Hepatocyte (in vitro differentiated cells): ENCODE data around the gene SUCLG2. TPM values are rescaled to one million over a fixed set of nuclear protein-coding genes. Genes with fewer than 3 reads are reported as not detected.

Experiments used
- DNase-seq: peaks from one replicate; pipeline ENCODE4 v3.0.0-alpha.2; 2016; ENCODE audit warnings: low spot score
- H2AFZ ChIP-seq: fragments of 200-600 bp; sonication (generic); 2 replicates; pipeline ENCODE4 v1.6.0; 2016; ENCODE audit warnings: antibody characterized with exemption, mild to moderate bottlenecking
- H3K27ac ChIP-seq: fragments of 200-600 bp; sonication (generic); 2 replicates; pipeline ENCODE4 v1.5.1; 2016; ENCODE audit warnings: mild to moderate bottlenecking
- H3K27me3 ChIP-seq: fragments of 200-600 bp; sonication (generic); 2 replicates; pipeline ENCODE4 v1.6.1; 2016
- H3K36me3 ChIP-seq: fragments of 200-600 bp; sonication (generic); replicated peaks from 2 replicates; pipeline ENCODE4 v1.5.1; 2016; ENCODE audit warnings: low read depth; ENCODE audit not compliant: insufficient read depth
- H3K4me1 ChIP-seq: fragments of 200-600 bp; sonication (generic); 2 replicates; pipeline ENCODE4 v1.5.1; 2016; ENCODE audit warnings: mild to moderate bottlenecking, moderate library complexity; ENCODE audit not compliant: insufficient read depth
- H3K4me2 ChIP-seq: fragments of 200-600 bp; sonication (generic); 2 replicates; pipeline ENCODE4 v1.6.0; 2016
- H3K4me3 ChIP-seq: fragments of 200-600 bp; sonication (generic); 2 replicates; pipeline ENCODE4 v1.5.1; 2016; ENCODE audit warnings: mild to moderate bottlenecking
- H3K79me2 ChIP-seq: fragments of 200-600 bp; sonication (generic); 2 replicates; pipeline ENCODE4 v1.6.0; 2017; ENCODE audit warnings: mild to moderate bottlenecking
- H3K9me2 ChIP-seq: fragments of 200-600 bp; sonication (generic); replicated peaks from 2 replicates; pipeline ENCODE4 v1.6.0; 2017; ENCODE audit warnings: mild to moderate bottlenecking; ENCODE audit not compliant: insufficient read depth
- H3K9me3 ChIP-seq: fragments of 200-600 bp; sonication (generic); 2 replicates; pipeline ENCODE4 v1.5.1; 2016; ENCODE audit warnings: low read depth, mild to moderate bottlenecking
- H4K20me1 ChIP-seq: fragments of 200-600 bp; sonication (generic); 2 replicates; pipeline ENCODE4 v1.6.0; 2016; ENCODE audit warnings: mild to moderate bottlenecking; ENCODE audit not compliant: insufficient read depth, poor library complexity, severe bottlenecking
- EZH2 ChIP-seq: fragments of 200-600 bp; sonication (generic); IDR thresholded peaks from 2 replicates; pipeline ENCODE4 v1.6.1; 2016; ENCODE audit warnings: antibody characterized with exemption, mild to moderate bottlenecking, borderline replicate concordance
- EZH2phosphoT487 ChIP-seq: fragments of 200-600 bp; sonication (generic); IDR thresholded peaks from one replicate; pipeline ENCODE4 v1.6.1; 2018; ENCODE audit warnings: antibody characterized with exemption, mild to moderate bottlenecking, low read depth, moderate library complexity; ENCODE audit not compliant: unreplicated experiment, severe bottlenecking
- WGBS: methylation state at CpG from one replicate; pipeline ENCODE4 v1.1.6; 2016; ENCODE audit warnings: low lambda C conversion rate; ENCODE audit errors: missing lambda C conversion rate; 5-methylcytosine and 5-hydroxymethylcytosine counted together
- polyA plus RNA-seq: library from polyadenylated mRNA; unstranded; fragments of >200 nt; fragmentation: Nextera tagmentation; extraction: Ambion mirVana; gene quantifications from 2 replicates; pipeline ENCODE4 v1.2.1, GENCODE V29; 2016
- total RNA-seq: library from RNA; depleted of rRNA; stranded (reverse); fragments of >200 nt; gene quantifications from 2 replicates; pipeline ENCODE4 v1.2.3, GENCODE V29; 2014
- TF ChIP-seq, protein P1 (sequence below): fragments of 200-600 bp; sonication (generic); IDR thresholded peaks from 2 replicates; pipeline ENCODE4 v1.5.1; 2016; ENCODE audit warnings: antibody characterized with exemption, mild to moderate bottlenecking; ENCODE audit not compliant: poor library complexity

SUCLG2 gene
- total and polyA plus RNA-seq, 2 experiments from 2014 or later: 58.0 to 94.2 TPM

DNA sequence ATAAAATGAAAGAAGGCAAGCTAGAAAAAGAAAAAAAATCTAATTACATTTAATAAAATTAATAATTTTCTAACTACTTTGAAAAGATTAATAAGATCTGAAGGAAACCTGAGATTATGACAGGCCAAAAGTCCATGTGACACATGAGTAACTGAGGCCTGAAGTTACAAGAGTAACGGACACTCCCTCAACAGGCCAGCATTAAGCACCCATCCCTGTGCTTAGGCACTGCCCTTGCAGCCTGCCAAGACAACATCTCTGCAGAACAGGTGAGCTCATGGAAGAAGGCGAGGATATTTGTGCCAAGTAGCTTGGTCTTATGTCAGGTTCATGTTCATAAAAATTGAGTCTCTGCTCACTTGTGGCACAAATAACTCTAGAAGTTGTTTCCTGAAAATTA lies 31.8 kb downstream of the SUCLG2 start:
- peaks cover 44% of the 10 kb centered on the region for H3K79me2 ChIP-seq
- TF ChIP-seq EZH2 (no peak), EZH2phosphoT487 (no peak)
- TF ChIP-seq, protein P1, sequence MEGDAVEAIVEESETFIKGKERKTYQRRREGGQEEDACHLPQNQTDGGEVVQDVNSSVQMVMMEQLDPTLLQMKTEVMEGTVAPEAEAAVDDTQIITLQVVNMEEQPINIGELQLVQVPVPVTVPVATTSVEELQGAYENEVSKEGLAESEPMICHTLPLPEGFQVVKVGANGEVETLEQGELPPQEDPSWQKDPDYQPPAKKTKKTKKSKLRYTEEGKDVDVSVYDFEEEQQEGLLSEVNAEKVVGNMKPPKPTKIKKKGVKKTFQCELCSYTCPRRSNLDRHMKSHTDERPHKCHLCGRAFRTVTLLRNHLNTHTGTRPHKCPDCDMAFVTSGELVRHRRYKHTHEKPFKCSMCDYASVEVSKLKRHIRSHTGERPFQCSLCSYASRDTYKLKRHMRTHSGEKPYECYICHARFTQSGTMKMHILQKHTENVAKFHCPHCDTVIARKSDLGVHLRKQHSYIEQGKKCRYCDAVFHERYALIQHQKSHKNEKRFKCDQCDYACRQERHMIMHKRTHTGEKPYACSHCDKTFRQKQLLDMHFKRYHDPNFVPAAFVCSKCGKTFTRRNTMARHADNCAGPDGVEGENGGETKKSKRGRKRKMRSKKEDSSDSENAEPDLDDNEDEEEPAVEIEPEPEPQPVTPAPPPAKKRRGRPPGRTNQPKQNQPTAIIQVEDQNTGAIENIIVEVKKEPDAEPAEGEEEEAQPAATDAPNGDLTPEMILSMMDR: no peak
- H3K27me3 ChIP-seq: no peaks in the 10 kb centered on the region
- H4K20me1 ChIP-seq: peaks cover 3% of the 10 kb centered on the region
- H3K4me3 ChIP-seq: no peak overlapping the region
- H2AFZ ChIP-seq: no peak overlapping the region
- H3K9me2 ChIP-seq: no peaks in the 10 kb centered on the region
- H3K27ac ChIP-seq: no peak overlapping the region
- no peak for DNase-seq
- no peak overlapping the region for H3K4me2 ChIP-seq
- 89% methylated on average over 2 of the region's 2 CpGs for WGBS
- H3K9me3 ChIP-seq: no peaks in the 10 kb centered on the region
- H3K4me1 ChIP-seq: no peaks in the 10 kb centered on the region
- no peaks in the 10 kb centered on the region for H3K36me3 ChIP-seq

DNA sequence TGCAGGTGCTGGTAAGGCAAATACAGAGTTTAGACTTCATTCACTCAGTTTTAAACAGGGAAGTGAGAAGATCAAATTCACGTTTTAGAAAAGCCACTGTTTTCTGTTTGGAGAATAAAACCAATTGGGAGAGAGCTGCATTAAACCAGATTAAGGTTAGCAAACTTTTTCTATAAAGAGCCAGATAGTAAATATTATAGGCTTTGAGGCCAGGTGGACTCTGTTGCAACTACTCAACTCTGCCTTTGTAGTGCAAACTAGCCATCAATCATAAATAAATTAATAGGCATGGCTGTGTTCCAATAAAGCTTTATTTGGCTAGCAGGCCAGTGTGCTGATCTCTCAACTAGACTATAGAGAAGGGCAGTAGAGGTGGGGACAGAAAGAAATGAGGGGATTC lies 33.5 kb downstream of the SUCLG2 start:
- no peak overlapping the region for H2AFZ ChIP-seq
- H3K27me3 ChIP-seq: no peaks in the 10 kb centered on the region
- no peak for TF ChIP-seq EZH2
- no peak for TF ChIP-seq EZH2phosphoT487
- TF ChIP-seq, protein P1: no peak
- no peak for DNase-seq
- H3K9me2 ChIP-seq: no peaks in the 10 kb centered on the region
- WGBS: 42% methylated on average over 1 of the region's 1 CpG
- no peaks in the 10 kb centered on the region for H3K4me1 ChIP-seq
- H3K27ac ChIP-seq: no peak overlapping the region
- H3K79me2 ChIP-seq: peaks cover 47% of the 10 kb centered on the region
- H3K36me3 ChIP-seq: no peaks in the 10 kb centered on the region
- H3K9me3 ChIP-seq: no peaks in the 10 kb centered on the region
- H4K20me1 ChIP-seq: peaks cover 3% of the 10 kb centered on the region
- H3K4me2 ChIP-seq: no peak overlapping the region
- H3K4me3 ChIP-seq: no peak overlapping the region

DNA sequence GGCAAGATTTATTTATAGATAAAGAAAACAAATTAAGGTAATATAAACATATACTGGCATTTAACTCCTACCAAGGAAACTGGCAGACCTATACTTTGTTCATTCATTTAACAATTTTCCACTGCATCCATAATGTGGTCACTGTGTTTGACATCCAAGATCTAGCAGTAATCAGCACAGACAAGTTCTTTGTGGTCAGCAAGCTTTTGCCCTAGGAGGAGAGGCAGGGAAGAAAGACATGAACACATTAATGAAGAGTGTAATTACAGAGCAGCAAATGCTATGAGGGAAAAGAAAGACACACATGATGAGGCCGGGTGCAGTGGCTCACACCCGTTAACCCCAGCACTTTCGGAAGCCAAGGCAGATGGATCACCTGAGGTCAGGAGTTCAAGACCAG lies 34.4 kb downstream of the SUCLG2 start:
- no peak overlapping the region for H3K4me3 ChIP-seq
- no peaks in the 10 kb centered on the region for H3K36me3 ChIP-seq
- H3K27me3 ChIP-seq: no peaks in the 10 kb centered on the region
- TF ChIP-seq, protein P1: no peak
- TF ChIP-seq EZH2phosphoT487 (no peak), EZH2 (no peak)
- no peaks in the 10 kb centered on the region for H3K4me1 ChIP-seq
- no peak overlapping the region for H3K4me2 ChIP-seq
- DNase-seq: no peak
- peaks cover 3% of the 10 kb centered on the region for H4K20me1 ChIP-seq
- no peaks in the 10 kb centered on the region for H3K9me2 ChIP-seq
- H3K27ac ChIP-seq: no peak overlapping the region
- no peak overlapping the region for H2AFZ ChIP-seq
- 91% methylated on average over 3 of the region's 3 CpGs for WGBS
- no peaks in the 10 kb centered on the region for H3K9me3 ChIP-seq
- peaks cover 49% of the 10 kb centered on the region for H3K79me2 ChIP-seq

DNA sequence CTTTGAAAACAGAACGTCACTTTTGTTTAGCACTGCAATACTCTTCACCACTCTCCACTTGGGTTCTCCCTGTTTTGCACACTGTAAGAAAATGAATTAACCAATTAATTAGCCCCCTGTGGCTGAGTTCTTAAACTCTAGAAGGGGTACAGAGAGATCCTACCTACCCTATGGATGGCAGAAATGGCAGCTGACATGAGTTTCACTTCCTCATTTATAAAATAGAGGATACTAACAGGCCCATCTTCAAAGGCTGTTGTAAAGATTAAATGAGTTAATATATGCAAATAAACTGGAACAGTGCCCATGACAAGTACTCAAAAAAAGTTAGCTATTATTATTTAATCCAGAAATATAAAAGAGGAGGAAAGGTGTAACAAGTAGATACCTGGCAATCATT lies 36.9 kb downstream of the SUCLG2 start:
- no peaks in the 10 kb centered on the region for H3K9me3 ChIP-seq
- no peaks in the 10 kb centered on the region for H3K9me2 ChIP-seq
- no peak overlapping the region for H3K4me2 ChIP-seq
- H4K20me1 ChIP-seq: peaks cover 3% of the 10 kb centered on the region
- H3K79me2 ChIP-seq: peaks cover 45% of the 10 kb centered on the region
- H2AFZ ChIP-seq: no peak overlapping the region
- TF ChIP-seq EZH2phosphoT487: no peak
- no peak for TF ChIP-seq EZH2
- TF ChIP-seq, protein P1: no peak
- no peaks in the 10 kb centered on the region for H3K4me1 ChIP-seq
- H3K4me3 ChIP-seq: no peak overlapping the region
- no peak overlapping the region for H3K27ac ChIP-seq
- no peaks in the 10 kb centered on the region for H3K27me3 ChIP-seq
- DNase-seq: no peak
- 100% methylated on average over 1 of the region's 1 CpG for WGBS
- H3K36me3 ChIP-seq: no peaks in the 10 kb centered on the region
